ENCODE data around the gene SPOCK2.
A peak's percentile ranks its signal among the peaks of the same experiment; 100 is the strongest.
"Not testable (repeated sequence)": the region's sequence is repeated elsewhere in the genome, so short reads cannot be mapped to it uniquely, and the experiment has no call there.

The SPOCK2 gene

DNA sequence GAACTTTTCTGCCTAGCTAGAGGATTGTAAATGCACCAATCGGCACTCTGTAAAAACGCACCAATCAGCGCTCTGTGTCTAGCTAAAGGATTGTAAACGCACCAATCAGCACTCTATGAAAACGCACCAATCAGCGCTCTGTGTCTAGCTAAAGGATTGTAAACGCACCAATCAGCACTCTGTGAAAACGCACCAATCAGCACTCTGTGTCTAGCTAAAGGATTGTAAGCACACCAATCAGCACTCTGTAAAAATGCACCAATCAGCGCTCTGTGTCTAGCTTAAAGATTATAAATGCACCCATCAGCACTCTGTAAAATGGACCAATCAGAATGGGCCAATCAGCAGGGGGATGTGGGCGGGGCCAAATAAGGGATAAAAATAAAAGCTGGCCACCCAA is 47.9 kb upstream of the SPOCK2 start:
- CTCF ChIA-PET: interaction anchor here (0.6 to 2.4 kb wide), 3 partner anchors 10 to 717 kb away, joined by 3 to 7 read pairs (median 7); no protein-coding TSS in a partner anchor
- POLR2A ChIA-PET; H3K9me3 ChIP-seq (ENCODE audit: control insufficient read depth, insufficient read depth, low read depth, low read length); H3K4me3 ChIP-seq (ENCODE audit: low read depth, low read length); H3K27ac ChIP-seq (ENCODE audit: extremely low read depth, low read depth, low read length); H3K4me1 ChIP-seq (ENCODE audit: control insufficient read depth, insufficient read depth, low read length): not testable (repeated sequence)
- peaks cover 0 to 20% of the 10 kb centered on the region in 2 experiments; a peak in 1 of 3 replicates for H3K36me3 ChIP-seq (ENCODE audit: control insufficient read depth in 2 of 2, insufficient read depth in 1 of 2, low read length in 2 of 2)

DNA sequence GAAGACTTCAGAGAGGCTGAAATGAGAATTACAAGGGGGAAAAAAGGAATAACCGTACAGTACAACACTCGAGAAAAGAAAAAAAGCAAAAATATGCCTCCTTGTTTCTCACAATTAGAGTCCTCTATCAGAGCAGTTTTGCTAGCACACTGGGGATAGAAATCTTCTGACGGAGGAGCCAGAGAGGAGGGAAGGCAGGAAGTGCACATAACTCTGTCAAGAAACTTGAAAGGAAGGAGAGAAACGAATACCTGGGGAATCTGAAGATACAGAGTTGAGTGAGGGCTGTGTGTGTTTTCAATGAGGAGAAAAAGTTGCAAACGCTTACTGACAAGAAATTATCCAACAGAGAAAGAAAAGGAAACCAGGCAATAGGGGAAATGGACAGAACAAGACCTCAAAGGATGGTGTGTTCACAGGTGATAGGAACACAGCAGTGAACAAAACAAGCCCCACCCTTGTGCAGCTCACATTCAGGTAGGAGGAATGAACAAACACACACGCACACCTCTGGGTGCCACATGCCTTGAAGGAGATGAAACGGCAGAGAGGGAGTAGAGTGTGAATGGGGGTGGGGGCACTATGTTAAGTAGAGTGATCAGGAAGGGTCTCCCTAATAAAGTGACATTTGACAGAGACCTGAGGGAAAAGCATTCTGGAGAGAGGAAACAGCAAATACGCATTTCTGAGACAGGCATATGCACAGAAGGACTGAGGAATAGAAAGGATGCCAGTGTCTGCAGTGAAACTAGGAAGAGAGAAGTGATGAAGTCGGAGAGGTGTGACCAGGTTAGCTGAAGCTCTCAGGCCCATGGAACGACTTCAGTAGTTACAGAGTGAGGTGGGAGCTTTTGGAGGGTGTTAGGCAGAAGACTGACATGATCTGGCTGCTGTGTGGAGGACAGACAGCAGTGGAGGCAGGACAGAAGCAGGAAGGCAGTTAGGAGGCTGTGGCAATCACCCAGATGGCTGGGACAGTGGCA is 46.7 kb upstream of the SPOCK2 start:
- TF ChIP-seq, protein P1, sequence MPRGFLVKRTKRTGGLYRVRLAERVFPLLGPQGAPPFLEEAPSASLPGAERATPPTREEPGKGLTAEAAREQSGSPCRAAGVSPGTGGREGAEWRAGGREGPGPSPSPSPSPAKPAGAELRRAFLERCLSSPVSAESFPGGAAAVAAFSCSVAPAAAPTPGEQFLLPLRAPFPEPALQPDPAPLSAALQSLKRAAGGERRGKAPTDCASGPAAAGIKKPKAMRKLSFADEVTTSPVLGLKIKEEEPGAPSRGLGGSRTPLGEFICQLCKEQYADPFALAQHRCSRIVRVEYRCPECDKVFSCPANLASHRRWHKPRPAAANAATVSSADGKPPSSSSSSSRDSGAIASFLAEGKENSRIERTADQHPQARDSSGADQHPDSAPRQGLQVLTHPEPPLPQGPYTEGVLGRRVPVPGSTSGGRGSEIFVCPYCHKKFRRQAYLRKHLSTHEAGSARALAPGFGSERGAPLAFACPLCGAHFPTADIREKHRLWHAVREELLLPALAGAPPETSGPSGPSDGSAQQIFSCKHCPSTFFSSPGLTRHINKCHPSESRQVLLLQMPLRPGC (tag by site-specific recombination; IDR thresholded peaks at IDR 0.05): no peak
- TF ChIP-seq, protein P2, sequence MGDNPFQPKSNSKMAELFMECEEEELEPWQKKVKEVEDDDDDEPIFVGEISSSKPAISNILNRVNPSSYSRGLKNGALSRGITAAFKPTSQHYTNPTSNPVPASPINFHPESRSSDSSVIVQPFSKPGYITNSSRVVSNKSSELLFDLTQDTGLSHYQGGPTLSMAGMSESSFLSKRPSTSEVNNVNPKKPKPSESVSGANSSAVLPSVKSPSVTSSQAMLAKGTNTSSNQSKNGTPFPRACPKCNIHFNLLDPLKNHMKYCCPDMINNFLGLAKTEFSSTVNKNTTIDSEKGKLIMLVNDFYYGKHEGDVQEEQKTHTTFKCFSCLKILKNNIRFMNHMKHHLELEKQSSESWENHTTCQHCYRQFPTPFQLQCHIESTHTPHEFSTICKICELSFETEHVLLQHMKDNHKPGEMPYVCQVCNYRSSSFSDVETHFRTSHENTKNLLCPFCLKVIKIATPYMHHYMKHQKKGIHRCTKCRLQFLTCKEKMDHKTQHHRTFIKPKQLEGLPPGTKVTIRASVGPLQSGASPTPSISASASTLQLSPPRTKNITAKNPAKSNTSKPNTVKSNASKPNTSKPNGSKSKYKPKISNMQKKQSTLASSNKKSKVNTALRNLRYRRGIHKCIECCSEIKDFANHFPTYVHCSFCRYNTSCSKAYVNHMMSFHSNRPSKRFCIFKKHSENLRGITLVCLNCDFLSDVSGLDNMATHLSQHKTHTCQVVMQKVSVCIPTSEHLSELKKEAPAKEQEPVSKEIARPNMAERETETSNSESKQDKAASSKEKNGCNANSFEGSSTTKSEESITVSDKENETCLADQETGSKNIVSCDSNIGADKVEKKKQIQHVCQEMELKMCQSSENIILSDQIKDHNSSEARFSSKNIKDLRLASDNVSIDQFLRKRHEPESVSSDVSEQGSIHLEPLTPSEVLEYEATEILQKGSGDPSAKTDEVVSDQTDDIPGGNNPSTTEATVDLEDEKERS (tag by site-specific recombination; IDR thresholded peaks at IDR 0.05): no peak
- TF ChIP-seq PRDM1 (tag by site-specific recombination; IDR thresholded peaks at IDR 0.05): 0 out of 2 replicates have a peak, but pooled peaks have one; percentile 39
- Histone ChIP-seq H3K4me1 (ENCODE audit: control insufficient read depth, insufficient read depth, low read length) (no peaks in the 10 kb centered on the region; the same call in 1 of the 2 replicates), H3K36me3 (ENCODE audit: control insufficient read depth in 2 of 2, insufficient read depth in 1 of 2, low read length in 2 of 2) (peaks cover 0 to 20% of the 10 kb centered on the region in 2 experiments; a peak in 1 of 3 replicates), H3K4me3 (ENCODE audit: low read depth, low read length) (no peak overlapping the region), H3K27ac (ENCODE audit: extremely low read depth, low read depth, low read length) (no peak overlapping the region), H3K9me3 (ENCODE audit: control insufficient read depth, insufficient read depth, low read depth, low read length) (no peaks in the 10 kb centered on the region)
- CTCF ChIA-PET: interaction anchor here (0.5 to 2.4 kb wide), 2 partner anchors 9 to 672 kb away, joined by 3 to 7 read pairs; no protein-coding TSS in a partner anchor
- POLR2A ChIA-PET: no interaction called here

DNA sequence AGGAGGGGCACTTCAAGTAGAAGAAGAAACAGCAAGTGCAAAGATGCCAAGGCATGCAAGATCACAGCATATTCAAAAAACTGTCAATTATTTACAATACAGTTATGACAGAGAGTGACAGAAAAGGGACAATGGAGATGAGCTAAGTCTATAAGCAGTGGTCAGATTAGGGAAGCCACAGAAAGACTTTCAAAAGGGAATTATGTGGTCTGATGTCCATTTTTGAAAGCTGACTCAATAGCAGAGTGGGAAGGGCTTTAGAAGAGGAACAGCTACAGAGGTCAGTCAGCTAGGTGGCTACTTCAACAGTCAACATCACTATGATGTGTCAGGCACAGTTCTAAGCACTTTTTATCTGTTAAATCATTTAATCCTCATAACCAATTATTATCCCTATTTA is 45.2 kb upstream of the SPOCK2 start:
- Histone ChIP-seq H3K36me3 (ENCODE audit: control insufficient read depth in 2 of 2, insufficient read depth in 1 of 2, low read length in 2 of 2) (peaks cover 0 to 20% of the 10 kb centered on the region in 2 experiments; a peak in 1 of 3 replicates), H3K4me3 (ENCODE audit: low read depth, low read length) (no peak overlapping the region), H3K4me1 (ENCODE audit: control insufficient read depth, insufficient read depth, low read length) (no peaks in the 10 kb centered on the region), H3K27ac (ENCODE audit: extremely low read depth, low read depth, low read length) (no peak overlapping the region), H3K9me3 (ENCODE audit: control insufficient read depth, insufficient read depth, low read depth, low read length) (no peaks in the 10 kb centered on the region)
- CTCF ChIA-PET: interaction anchor here (0.7 to 1.5 kb wide), 2 partner anchors 8 to 141 kb away, joined by 3 to 5 read pairs; no protein-coding TSS in a partner anchor
- POLR2A ChIA-PET: no interaction called here
- TF ChIP-seq, protein P3, sequence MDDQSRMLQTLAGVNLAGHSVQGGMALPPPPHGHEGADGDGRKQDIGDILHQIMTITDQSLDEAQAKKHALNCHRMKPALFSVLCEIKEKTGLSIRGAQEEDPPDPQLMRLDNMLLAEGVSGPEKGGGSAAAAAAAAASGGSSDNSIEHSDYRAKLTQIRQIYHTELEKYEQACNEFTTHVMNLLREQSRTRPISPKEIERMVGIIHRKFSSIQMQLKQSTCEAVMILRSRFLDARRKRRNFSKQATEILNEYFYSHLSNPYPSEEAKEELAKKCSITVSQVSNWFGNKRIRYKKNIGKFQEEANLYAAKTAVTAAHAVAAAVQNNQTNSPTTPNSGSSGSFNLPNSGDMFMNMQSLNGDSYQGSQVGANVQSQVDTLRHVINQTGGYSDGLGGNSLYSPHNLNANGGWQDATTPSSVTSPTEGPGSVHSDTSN (CRISPR knock-in tag; IDR thresholded peaks at IDR 0.05): no peak
- TF ChIP-seq GLIS2 (tag by site-specific recombination; IDR thresholded peaks at IDR 0.05) (no peak), ZNF658 (tag by site-specific recombination; IDR thresholded peaks at IDR 0.05) (no peak), ZBTB17 (tag by site-specific recombination; IDR thresholded peaks at IDR 0.05) (no peak), ZNF311 (tag by site-specific recombination; IDR thresholded peaks at IDR 0.05; ENCODE audit: borderline replicate concordance) (no peak), ZBTB7A (tag by site-specific recombination; IDR thresholded peaks at IDR 0.05; ENCODE audit: low read depth) (no peak), ZNF529 (tag by site-specific recombination; IDR thresholded peaks at IDR 0.05; ENCODE audit: insufficient replicate concordance) (no peak), ZNF623 (tag by site-specific recombination; IDR thresholded peaks at IDR 0.05) (no peak), ZNF791 (tag by site-specific recombination; IDR thresholded peaks at IDR 0.05) (no peak), KLF7 (tag by site-specific recombination; IDR thresholded peaks at IDR 0.05; ENCODE audit: borderline replicate concordance) (no peak), ZNF501 (tag by site-specific recombination; IDR thresholded peaks at IDR 0.05) (no peak), RBAK (tag by site-specific recombination; IDR thresholded peaks at IDR 0.05) (no peak), SCRT2 (tag by site-specific recombination; IDR thresholded peaks at IDR 0.05) (no peak)
- TF ChIP-seq, protein P4, sequence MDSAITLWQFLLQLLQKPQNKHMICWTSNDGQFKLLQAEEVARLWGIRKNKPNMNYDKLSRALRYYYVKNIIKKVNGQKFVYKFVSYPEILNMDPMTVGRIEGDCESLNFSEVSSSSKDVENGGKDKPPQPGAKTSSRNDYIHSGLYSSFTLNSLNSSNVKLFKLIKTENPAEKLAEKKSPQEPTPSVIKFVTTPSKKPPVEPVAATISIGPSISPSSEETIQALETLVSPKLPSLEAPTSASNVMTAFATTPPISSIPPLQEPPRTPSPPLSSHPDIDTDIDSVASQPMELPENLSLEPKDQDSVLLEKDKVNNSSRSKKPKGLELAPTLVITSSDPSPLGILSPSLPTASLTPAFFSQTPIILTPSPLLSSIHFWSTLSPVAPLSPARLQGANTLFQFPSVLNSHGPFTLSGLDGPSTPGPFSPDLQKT (IDR thresholded peaks at IDR 0.05; ENCODE audit: borderline replicate concordance, low read depth, low read length): no peak
